ENCODE measurements around the gene LGALS4. TPM values are rescaled to one million over a fixed set of nuclear protein-coding genes. Genes with fewer than 3 reads are reported as not detected.
"Not testable (repeated sequence)": the region's sequence is repeated elsewhere in the genome, so short reads cannot be mapped to it uniquely, and the experiment has no call there.

Gene LGALS4
- total RNA-seq, 1 experiment from 2014 or later, result 0.52 TPM

- no peaks in the 10 kb centered on the region for H3K9me2 ChIP-seq (replicated peaks; ENCODE audit: insufficient read depth, low read length)
- H3K9ac ChIP-seq (ENCODE audit: low read length), result no peak overlapping the region
- H3K4me2 ChIP-seq (ENCODE audit: low read depth, low read length, poor library complexity, severe bottlenecking), result no peak overlapping the region
- no peak overlapping the region for H3K4me3 ChIP-seq (ENCODE audit: low read length)
- no peaks in the 10 kb centered on the region for H3K27me3 ChIP-seq (ENCODE audit: low read length)
- H3K79me2 ChIP-seq (ENCODE audit: low read length), result peaks cover 18% of the 10 kb centered on the region
- no peak overlapping the region for H2AFZ ChIP-seq (ENCODE audit: low read length)
- H4K20me1 ChIP-seq (ENCODE audit: insufficient read depth, low read depth, low read length), result no peaks in the 10 kb centered on the region
- peaks cover 30% of the 10 kb centered on the region for H3K36me3 ChIP-seq (ENCODE audit: insufficient read depth, low read length)
- peaks cover 19% of the 10 kb centered on the region for H3K4me1 ChIP-seq (ENCODE audit: low read length)
- no peak for DNase-seq
- H3K9me3 ChIP-seq (ENCODE audit: low read length), result no peaks in the 10 kb centered on the region
- 0 out of 2 replicates have a peak overlapping the region, but pooled peaks have one; percentile 31 for H3K27ac ChIP-seq (ENCODE audit: low read length)
Observed at GRCh38 chr19:38834104-38834490, 21.4 kb upstream of the LGALS4 start.

GRCh38 chr19:38833092-38833425 lies 20.3 kb upstream of the LGALS4 start:
- no peak overlapping the region for H3K4me2 ChIP-seq (ENCODE audit: low read depth, low read length, poor library complexity, severe bottlenecking)
- H3K27ac ChIP-seq (ENCODE audit: low read length), result peak overlapping the region; percentile 48; the same call in 1 of the 2 replicates
- peak; percentile 38 for DNase-seq
- no peaks in the 10 kb centered on the region for H3K9me3 ChIP-seq (ENCODE audit: low read length)
- no peaks in the 10 kb centered on the region for H3K9me2 ChIP-seq (replicated peaks; ENCODE audit: insufficient read depth, low read length)
- H3K4me1 ChIP-seq (ENCODE audit: low read length), result peaks cover 19% of the 10 kb centered on the region
- no peak overlapping the region for H3K4me3 ChIP-seq (ENCODE audit: low read length)
- H3K27me3 ChIP-seq (ENCODE audit: low read length), result no peaks in the 10 kb centered on the region
- H3K36me3 ChIP-seq (ENCODE audit: insufficient read depth, low read length), result peaks cover 27% of the 10 kb centered on the region
- no peak overlapping the region for H2AFZ ChIP-seq (ENCODE audit: low read length)
- peaks cover 18% of the 10 kb centered on the region for H3K79me2 ChIP-seq (ENCODE audit: low read length)
- no peaks in the 10 kb centered on the region for H4K20me1 ChIP-seq (ENCODE audit: insufficient read depth, low read depth, low read length)
- no peak overlapping the region for H3K9ac ChIP-seq (ENCODE audit: low read length)

GRCh38 chr19:38831142-38831605 lies 18.4 kb upstream of the LGALS4 start:
- H3K9me2 ChIP-seq (replicated peaks; ENCODE audit: insufficient read depth, low read length), result no peaks in the 10 kb centered on the region
- H2AFZ ChIP-seq (ENCODE audit: low read length), result peak overlapping the region; percentile 96
- H3K4me1 ChIP-seq (ENCODE audit: low read length), result peaks cover 19% of the 10 kb centered on the region
- DNase-seq, result peak; percentile 69
- H3K4me3 ChIP-seq (ENCODE audit: low read length), result peak overlapping the region; percentile 99
- H3K9me3 ChIP-seq (ENCODE audit: low read length), result no peaks in the 10 kb centered on the region
- H3K27ac ChIP-seq (ENCODE audit: low read length), result peak overlapping the region; percentile 74
- H3K9ac ChIP-seq (ENCODE audit: low read length), result peak overlapping the region; percentile 94
- H3K27me3 ChIP-seq (ENCODE audit: low read length), result no peaks in the 10 kb centered on the region
- H3K79me2 ChIP-seq (ENCODE audit: low read length), result peaks cover 18% of the 10 kb centered on the region
- no peaks in the 10 kb centered on the region for H4K20me1 ChIP-seq (ENCODE audit: insufficient read depth, low read depth, low read length)
- H3K4me2 ChIP-seq (ENCODE audit: low read depth, low read length, poor library complexity, severe bottlenecking), result peak overlapping the region; percentile 99
- H3K36me3 ChIP-seq (ENCODE audit: insufficient read depth, low read length), result peaks cover 21% of the 10 kb centered on the region

- peak overlapping the region; percentile 94; the same call in 1 of the 2 replicates for H3K9ac ChIP-seq (ENCODE audit: low read length)
- peaks cover 17% of the 10 kb centered on the region for H3K36me3 ChIP-seq (ENCODE audit: insufficient read depth, low read length)
- no peak overlapping the region for H3K27ac ChIP-seq (ENCODE audit: low read length)
- peak overlapping the region; percentile 99 for H3K4me3 ChIP-seq (ENCODE audit: low read length)
- no peaks in the 10 kb centered on the region for H3K27me3 ChIP-seq (ENCODE audit: low read length)
- H3K9me2 ChIP-seq (replicated peaks; ENCODE audit: insufficient read depth, low read length), result no peaks in the 10 kb centered on the region
- H3K4me2 ChIP-seq (ENCODE audit: low read depth, low read length, poor library complexity, severe bottlenecking), result peak overlapping the region; percentile 99
- no peaks in the 10 kb centered on the region for H4K20me1 ChIP-seq (ENCODE audit: insufficient read depth, low read depth, low read length)
- H3K9me3 ChIP-seq (ENCODE audit: low read length), result no peaks in the 10 kb centered on the region
- peaks cover 19% of the 10 kb centered on the region for H3K4me1 ChIP-seq (ENCODE audit: low read length)
- no peak for DNase-seq
- no peak overlapping the region for H2AFZ ChIP-seq (ENCODE audit: low read length)
- peaks cover 18% of the 10 kb centered on the region for H3K79me2 ChIP-seq (ENCODE audit: low read length)
Observed at GRCh38 chr19:38830039-38830733, 17.4 kb upstream of the LGALS4 start.

GRCh38 chr19:38829203-38829602 lies 16.5 kb upstream of the LGALS4 start:
- H4K20me1 ChIP-seq (ENCODE audit: insufficient read depth, low read depth, low read length), result not testable (repeated sequence)

GRCh38 chr19:38826856-38827551 lies 14.3 kb upstream of the LGALS4 start:
- no peak overlapping the region for H3K4me2 ChIP-seq (ENCODE audit: low read depth, low read length, poor library complexity, severe bottlenecking)
- H2AFZ ChIP-seq (ENCODE audit: low read length), result no peak overlapping the region
- H4K20me1 ChIP-seq (ENCODE audit: insufficient read depth, low read depth, low read length), result no peaks in the 10 kb centered on the region
- no peaks in the 10 kb centered on the region for H3K27me3 ChIP-seq (ENCODE audit: low read length)
- no peak overlapping the region for H3K9ac ChIP-seq (ENCODE audit: low read length)
- H3K4me1 ChIP-seq (ENCODE audit: low read length), result peaks cover 14% of the 10 kb centered on the region
- no peaks in the 10 kb centered on the region for H3K9me2 ChIP-seq (replicated peaks; ENCODE audit: insufficient read depth, low read length)
- H3K27ac ChIP-seq (ENCODE audit: low read length), result no peak overlapping the region
- no peaks in the 10 kb centered on the region for H3K9me3 ChIP-seq (ENCODE audit: low read length)
- peaks cover 27% of the 10 kb centered on the region for H3K36me3 ChIP-seq (ENCODE audit: insufficient read depth, low read length)
- no peak overlapping the region for H3K4me3 ChIP-seq (ENCODE audit: low read length)
- no peak for DNase-seq
- peaks cover 18% of the 10 kb centered on the region for H3K79me2 ChIP-seq (ENCODE audit: low read length)

More at GRCh38 chr19:38829203-38829602, 16.5 kb upstream of the LGALS4 start:
- not testable (repeated sequence) for H3K4me2 ChIP-seq (ENCODE audit: low read depth, low read length, poor library complexity, severe bottlenecking); H2AFZ ChIP-seq (ENCODE audit: low read length); H3K9ac ChIP-seq (ENCODE audit: low read length); H3K9me3 ChIP-seq (ENCODE audit: low read length); H3K27me3 ChIP-seq (ENCODE audit: low read length); H3K9me2 ChIP-seq (replicated peaks; ENCODE audit: insufficient read depth, low read length); DNase-seq; H3K4me3 ChIP-seq (ENCODE audit: low read length); H3K27ac ChIP-seq (ENCODE audit: low read length)
- H3K4me1 ChIP-seq (ENCODE audit: low read length), result peaks cover 19% of the 10 kb centered on the region
- peaks cover 17% of the 10 kb centered on the region for H3K36me3 ChIP-seq (ENCODE audit: insufficient read depth, low read length)
- peaks cover 18% of the 10 kb centered on the region for H3K79me2 ChIP-seq (ENCODE audit: low read length)

- H3K9me2 ChIP-seq (replicated peaks; ENCODE audit: insufficient read depth, low read length); H2AFZ ChIP-seq (ENCODE audit: low read length); H3K9me3 ChIP-seq (ENCODE audit: low read length); H3K9ac ChIP-seq (ENCODE audit: low read length); DNase-seq; H3K27ac ChIP-seq (ENCODE audit: low read length); H3K27me3 ChIP-seq (ENCODE audit: low read length); H3K4me1 ChIP-seq (ENCODE audit: low read length); H4K20me1 ChIP-seq (ENCODE audit: insufficient read depth, low read depth, low read length); H3K4me3 ChIP-seq (ENCODE audit: low read length); H3K4me2 ChIP-seq (ENCODE audit: low read depth, low read length, poor library complexity, severe bottlenecking): not testable (repeated sequence)
- Histone ChIP-seq H3K79me2 (ENCODE audit: low read length) (peaks cover 12% of the 10 kb centered on the region), H3K36me3 (ENCODE audit: insufficient read depth, low read length) (peaks cover 27% of the 10 kb centered on the region)
Observed at GRCh38 chr19:38825936-38826335, 13.2 kb upstream of the LGALS4 start.

- peaks cover 11% of the 10 kb centered on the region for H3K36me3 ChIP-seq (ENCODE audit: insufficient read depth, low read length)
- H3K79me2 ChIP-seq (ENCODE audit: low read length); H3K27ac ChIP-seq (ENCODE audit: low read length); H3K9ac ChIP-seq (ENCODE audit: low read length); H2AFZ ChIP-seq (ENCODE audit: low read length); H3K9me2 ChIP-seq (replicated peaks; ENCODE audit: insufficient read depth, low read length); DNase-seq; H4K20me1 ChIP-seq (ENCODE audit: insufficient read depth, low read depth, low read length); H3K27me3 ChIP-seq (ENCODE audit: low read length); H3K9me3 ChIP-seq (ENCODE audit: low read length); H3K4me1 ChIP-seq (ENCODE audit: low read length); H3K4me3 ChIP-seq (ENCODE audit: low read length); H3K4me2 ChIP-seq (ENCODE audit: low read depth, low read length, poor library complexity, severe bottlenecking): not testable (repeated sequence)
Observed at GRCh38 chr19:38821230-38821825, 8.6 kb upstream of the LGALS4 start.

All from Karpas-422 (cell line).